ENCODE data around the gene CDC6.

CDC6 gene

GRCh38 chr17:40321961-40322357 is 34.3 kb downstream of the CDC6 start:
- peak overlapping the region; percentile 98 for H3K27ac Mint-ChIP-seq
- peaks cover 95% of the 10 kb centered on the region for H3K4me1 Mint-ChIP-seq
- ATAC-seq: no peak
- no peaks in the 10 kb centered on the region for H3K27me3 Mint-ChIP-seq
- no peaks in the 10 kb centered on the region for H3K9me3 Mint-ChIP-seq
- no peaks in the 10 kb centered on the region for H3K36me3 Mint-ChIP-seq
- peak overlapping the region; percentile 82 for H3K4me3 Mint-ChIP-seq

- H3K4me1 Mint-ChIP-seq: peaks cover 95% of the 10 kb centered on the region
- H3K27me3 Mint-ChIP-seq: no peaks in the 10 kb centered on the region
- H3K36me3 Mint-ChIP-seq: no peaks in the 10 kb centered on the region
- H3K9me3 Mint-ChIP-seq: no peaks in the 10 kb centered on the region
- peak overlapping the region; percentile 98 for H3K27ac Mint-ChIP-seq
- peak overlapping the region; percentile 82 for H3K4me3 Mint-ChIP-seq
- ATAC-seq: peak; percentile 70
Measured at GRCh38 chr17:40322358-40323315, 35.0 kb downstream of the CDC6 start.

- Mint-ChIP-seq H3K9me3 (no peaks in the 10 kb centered on the region), H3K4me3 (peak overlapping the region; percentile 82), H3K27me3 (no peaks in the 10 kb centered on the region), H3K36me3 (no peaks in the 10 kb centered on the region), H3K4me1 (peaks cover 97% of the 10 kb centered on the region), H3K27ac (peak overlapping the region; percentile 98)
- ATAC-seq: peak; percentile 44
Measured at GRCh38 chr17:40323391-40324381, 36.0 kb downstream of the CDC6 start.

GRCh38 chr17:40325156-40326013 is 37.7 kb downstream of the CDC6 start:
- peaks cover 95% of the 10 kb centered on the region for H3K4me1 Mint-ChIP-seq
- ATAC-seq: no peak
- H3K4me3 Mint-ChIP-seq: peak overlapping the region; percentile 82
- peaks cover 6% of the 10 kb centered on the region for H3K36me3 Mint-ChIP-seq
- H3K9me3 Mint-ChIP-seq: no peaks in the 10 kb centered on the region
- H3K27me3 Mint-ChIP-seq: no peaks in the 10 kb centered on the region
- H3K27ac Mint-ChIP-seq: peak overlapping the region; percentile 98

GRCh38 chr17:40326014-40326831 is 38.5 kb downstream of the CDC6 start:
- H3K27ac Mint-ChIP-seq: peak overlapping the region; percentile 98
- peaks cover 95% of the 10 kb centered on the region for H3K4me1 Mint-ChIP-seq
- no peaks in the 10 kb centered on the region for H3K9me3 Mint-ChIP-seq
- peak; percentile 56 for ATAC-seq
- H3K4me3 Mint-ChIP-seq: peak overlapping the region; percentile 82
- H3K36me3 Mint-ChIP-seq: peaks cover 10% of the 10 kb centered on the region
- H3K27me3 Mint-ChIP-seq: no peaks in the 10 kb centered on the region

GRCh38 chr17:40326832-40327199 is 39.1 kb downstream of the CDC6 start:
- Mint-ChIP-seq H3K27me3 (no peaks in the 10 kb centered on the region), H3K9me3 (no peaks in the 10 kb centered on the region), H3K4me1 (peaks cover 95% of the 10 kb centered on the region), H3K36me3 (peaks cover 16% of the 10 kb centered on the region), H3K4me3 (peak overlapping the region; percentile 82), H3K27ac (peak overlapping the region; percentile 98)
- no peak for ATAC-seq

- ATAC-seq: no peak
- peaks cover 94% of the 10 kb centered on the region for H3K4me1 Mint-ChIP-seq
- peaks cover 16% of the 10 kb centered on the region for H3K36me3 Mint-ChIP-seq
- H3K27ac Mint-ChIP-seq: peak overlapping the region; percentile 98
- H3K4me3 Mint-ChIP-seq: peak overlapping the region; percentile 82
- H3K27me3 Mint-ChIP-seq: no peaks in the 10 kb centered on the region
- H3K9me3 Mint-ChIP-seq: no peaks in the 10 kb centered on the region
Measured at GRCh38 chr17:40327244-40327729, 39.6 kb downstream of the CDC6 start.

GRCh38 chr17:40327735-40328385 is 40.2 kb downstream of the CDC6 start:
- Mint-ChIP-seq H3K4me1 (peaks cover 97% of the 10 kb centered on the region), H3K9me3 (no peaks in the 10 kb centered on the region), H3K27me3 (no peaks in the 10 kb centered on the region), H3K36me3 (peaks cover 22% of the 10 kb centered on the region), H3K4me3 (no peak overlapping the region), H3K27ac (peak overlapping the region; percentile 98)
- no peak for ATAC-seq

GRCh38 chr17:40328386-40328766 is 40.7 kb downstream of the CDC6 start:
- ATAC-seq: no peak
- no peaks in the 10 kb centered on the region for H3K27me3 Mint-ChIP-seq
- no peak overlapping the region for H3K4me3 Mint-ChIP-seq
- H3K9me3 Mint-ChIP-seq: no peaks in the 10 kb centered on the region
- peak overlapping the region; percentile 98 for H3K27ac Mint-ChIP-seq
- H3K36me3 Mint-ChIP-seq: peaks cover 27% of the 10 kb centered on the region
- peaks cover 96% of the 10 kb centered on the region for H3K4me1 Mint-ChIP-seq

GRCh38 chr17:40329839-40330794 is 42.4 kb downstream of the CDC6 start:
- peaks cover 35% of the 10 kb centered on the region for H3K36me3 Mint-ChIP-seq
- no peaks in the 10 kb centered on the region for H3K9me3 Mint-ChIP-seq
- ATAC-seq: peak; percentile 24
- H3K4me1 Mint-ChIP-seq: peaks cover 96% of the 10 kb centered on the region
- peak overlapping the region; percentile 98 for H3K27ac Mint-ChIP-seq
- peak overlapping the region; percentile 4 for H3K4me3 Mint-ChIP-seq
- no peaks in the 10 kb centered on the region for H3K27me3 Mint-ChIP-seq

GRCh38 chr17:40330850-40331470 is 43.3 kb downstream of the CDC6 start:
- no peak for ATAC-seq
- Mint-ChIP-seq H3K36me3 (peaks cover 36% of the 10 kb centered on the region), H3K4me1 (peaks cover 89% of the 10 kb centered on the region), H3K27me3 (no peaks in the 10 kb centered on the region), H3K4me3 (peak overlapping the region; percentile 7), H3K9me3 (no peaks in the 10 kb centered on the region), H3K27ac (peak overlapping the region; percentile 98)
